HG03097 (cell line): Measurements from ENCODE around the gene PCCB.
"Not testable (repeated sequence)": the region's sequence is repeated elsewhere in the genome, so short reads cannot be mapped to it uniquely, and the experiment has no call there.

Experiments
- ATAC-seq: cut with Tn5 transposase; IDR thresholded peaks from one replicate; pipeline ENCODE4 v1.9.1; 2021; ENCODE audit not compliant: unreplicated experiment, low FRiP score

PCCB gene

GRCh38 chr3:136261826-136262225 lies 11.7 kb downstream of the PCCB start:
- no peak for ATAC-seq

GRCh38 chr3:136262559-136262958 lies 12.4 kb downstream of the PCCB start:
- no peak for ATAC-seq

GRCh38 chr3:136263251-136263650 lies 13.1 kb downstream of the PCCB start:
- ATAC-seq: no peak

- not testable (repeated sequence) for ATAC-seq
Observed at GRCh38 chr3:136266468-136267125, 16.5 kb downstream of the PCCB start.

- no peak for ATAC-seq
Observed at GRCh38 chr3:136267235-136267634, 17.1 kb downstream of the PCCB start.

- ATAC-seq: no peak
Observed at GRCh38 chr3:136270179-136270578, 20.0 kb downstream of the PCCB start.

GRCh38 chr3:136271626-136272025 lies 21.5 kb downstream of the PCCB start:
- ATAC-seq: not testable (repeated sequence)

GRCh38 chr3:136276049-136276755 lies 26.1 kb downstream of the PCCB start:
- no peak for ATAC-seq

GRCh38 chr3:136277115-136277514 lies 27.0 kb downstream of the PCCB start:
- no peak for ATAC-seq

GRCh38 chr3:136277634-136278033 lies 27.5 kb downstream of the PCCB start:
- no peak for ATAC-seq

GRCh38 chr3:136279092-136279491 lies 29.0 kb downstream of the PCCB start:
- ATAC-seq: no peak

- no peak for ATAC-seq
Observed at GRCh38 chr3:136280961-136281360, 30.8 kb downstream of the PCCB start.

GRCh38 chr3:136281966-136282520 lies 31.9 kb downstream of the PCCB start:
- ATAC-seq: no peak

- ATAC-seq: no peak
Observed at GRCh38 chr3:136283627-136284026, 33.5 kb downstream of the PCCB start.

- no peak for ATAC-seq
Observed at GRCh38 chr3:136291302-136291701, 41.2 kb downstream of the PCCB start.

- no peak for ATAC-seq
Observed at GRCh38 chr3:136292500-136292899, 42.4 kb downstream of the PCCB start.

- ATAC-seq: no peak
Observed at GRCh38 chr3:136293279-136293678, 43.1 kb downstream of the PCCB start.

- ATAC-seq: no peak
Observed at GRCh38 chr3:136294176-136294575, 44.0 kb downstream of the PCCB start.

GRCh38 chr3:136296960-136297359 lies 46.8 kb downstream of the PCCB start:
- ATAC-seq: no peak

GRCh38 chr3:136297826-136298225 lies 47.7 kb downstream of the PCCB start:
- no peak for ATAC-seq

GRCh38 chr3:136300444-136300843 lies 50.3 kb downstream of the PCCB start:
- no peak for ATAC-seq

- no peak for ATAC-seq
Observed at GRCh38 chr3:136305879-136306278, 55.7 kb downstream of the PCCB start.
